HEK293 (cell line): Measurements from ENCODE around the gene METTL16.

ENCODE experiments used
- CTCF ChIA-PET: fragments of 350-600 bp; formaldehyde crosslinking; extraction: SDS; loops from one replicate; lab custom pipeline; 2021; ENCODE audit warnings: antibody characterized with exemption; lab: Yijun Ruan, JAX
- POLR2A ChIA-PET: fragments of 300-600 bp; formaldehyde crosslinking; extraction: SDS; loops from one replicate; lab custom pipeline; 2020; ENCODE audit warnings: antibody characterized with exemption, inconsistent platforms; lab: Yijun Ruan, JAX
- H3K27ac ChIP-seq: fragments of 200-500 bp; sonication (Bioruptor generic); 2 replicates; pipeline ENCODE4 v1.5.1; 2014; ENCODE audit warnings: low read depth, low read length, control low read depth, inconsistent platforms; ENCODE audit errors: extremely low read depth
- H3K36me3 ChIP-seq, 2 experiments: fragments of 200-500 bp in 1 of 2; sonication (Bioruptor generic) in 1 of 2; 1 replicate in 1 of 2; 2 replicates in 1 of 2; pipeline ENCODE4 v1.5.1; 2014 to 2017; ENCODE audit warnings: inconsistent platforms in 2 of 2, low read length in 2 of 2; ENCODE audit not compliant: control insufficient read depth in 2 of 2, insufficient read depth in 1 of 2
- H3K4me1 ChIP-seq: fragments of 200-500 bp; sonication (Bioruptor generic); 2 replicates; pipeline ENCODE4 v1.5.1; 2014; ENCODE audit warnings: mild to moderate bottlenecking, low read length, inconsistent platforms; ENCODE audit not compliant: control insufficient read depth, insufficient read depth
- H3K4me3 ChIP-seq: 2 replicates; pipeline ENCODE4 v1.5.1; 2011; ENCODE audit warnings: low read depth, mild to moderate bottlenecking, control low read depth, low read length, moderate library complexity
- H3K9me3 ChIP-seq: fragments of 200-500 bp; sonication (Bioruptor generic); 2 replicates; pipeline ENCODE4 v1.5.1; 2014; ENCODE audit warnings: low read depth, low read length, inconsistent platforms; ENCODE audit not compliant: control insufficient read depth, insufficient read depth
- HIC1 ChIP-seq: fragments of 450-650 bp; formaldehyde crosslinking; IDR thresholded peaks from 2 replicates; pipeline ENCODE4 v1.5.1; 2016; ENCODE audit warnings: missing biosample characterization, missing genetic modification characterization
- HOXA7 ChIP-seq: sonication (generic); formaldehyde crosslinking; IDR thresholded peaks from 2 replicates; pipeline ENCODE4 v1.8.1; 2022; ENCODE audit warnings: missing genetic modification reagents, borderline replicate concordance
- OSR2 ChIP-seq: fragments of 450-650 bp; formaldehyde crosslinking; IDR thresholded peaks from 2 replicates; pipeline ENCODE4 v1.5.1; 2016; ENCODE audit warnings: missing biosample characterization, missing genetic modification characterization
- SP7 ChIP-seq: fragments of 450-650 bp; formaldehyde crosslinking; IDR thresholded peaks from 2 replicates; pipeline ENCODE4 v1.5.1; 2016; ENCODE audit warnings: missing biosample characterization, missing genetic modification characterization
- ZBTB6 ChIP-seq: fragments of 450-650 bp; formaldehyde crosslinking; IDR thresholded peaks from 2 replicates; pipeline ENCODE4 v1.5.1; 2017; ENCODE audit warnings: missing biosample characterization, missing genetic modification characterization
- ZEB2 ChIP-seq: fragments of 450-650 bp; formaldehyde crosslinking; IDR thresholded peaks from 2 replicates; pipeline ENCODE4 v1.5.1; 2016; ENCODE audit warnings: missing biosample characterization, missing genetic modification characterization
- ZNF114 ChIP-seq: fragments of 450-650 bp; formaldehyde crosslinking; IDR thresholded peaks from 2 replicates; pipeline ENCODE4 v1.5.0; 2017; ENCODE audit warnings: missing biosample characterization, missing genetic modification characterization
- ZNF121 ChIP-seq: fragments of 450-650 bp; formaldehyde crosslinking; IDR thresholded peaks from 2 replicates; pipeline ENCODE4 v1.5.1; 2016; ENCODE audit warnings: missing biosample characterization, missing genetic modification characterization
- ZNF148 ChIP-seq: fragments of 450-650 bp; formaldehyde crosslinking; IDR thresholded peaks from 2 replicates; pipeline ENCODE4 v1.5.0; 2017; ENCODE audit warnings: missing biosample characterization, missing genetic modification characterization, borderline replicate concordance
- ZNF157 ChIP-seq: fragments of 450-650 bp; formaldehyde crosslinking; IDR thresholded peaks from 2 replicates; pipeline ENCODE4 v1.5.1; 2016; ENCODE audit warnings: missing biosample characterization, missing genetic modification characterization
- ZNF169 ChIP-seq: fragments of 450-650 bp; formaldehyde crosslinking; IDR thresholded peaks from 2 replicates; pipeline ENCODE4 v1.5.1; 2016; ENCODE audit warnings: missing biosample characterization, missing genetic modification characterization
- ZNF302 ChIP-seq: fragments of 450-650 bp; formaldehyde crosslinking; IDR thresholded peaks from 2 replicates; pipeline ENCODE4 v1.5.1; 2016; ENCODE audit warnings: missing biosample characterization, missing genetic modification characterization, low read depth
- ZNF341 ChIP-seq: fragments of 450-650 bp; formaldehyde crosslinking; IDR thresholded peaks from 2 replicates; pipeline ENCODE4; 2016; ENCODE audit warnings: low read depth, missing biosample characterization, missing genetic modification characterization
- ZNF362 ChIP-seq: fragments of 450-650 bp; formaldehyde crosslinking; IDR thresholded peaks from 2 replicates; pipeline ENCODE4 v1.5.1; 2016; ENCODE audit warnings: missing biosample characterization, missing genetic modification characterization
- ZNF501 ChIP-seq: fragments of 450-650 bp; formaldehyde crosslinking; IDR thresholded peaks from 2 replicates; pipeline ENCODE4 v1.5.1; 2016; ENCODE audit warnings: missing biosample characterization, missing genetic modification characterization
- ZNF530 ChIP-seq: fragments of 450-650 bp; formaldehyde crosslinking; IDR thresholded peaks from 2 replicates; pipeline ENCODE4 v1.5.1; 2016; ENCODE audit warnings: low read depth, missing biosample characterization, missing genetic modification characterization
- ZNF558 ChIP-seq: fragments of 450-650 bp; formaldehyde crosslinking; IDR thresholded peaks from 2 replicates; pipeline ENCODE4 v1.5.1; 2016; ENCODE audit warnings: missing biosample characterization, missing genetic modification characterization
- ZNF585B ChIP-seq: fragments of 450-650 bp; formaldehyde crosslinking; IDR thresholded peaks from 2 replicates; pipeline ENCODE4 v1.5.1; 2016; ENCODE audit warnings: missing biosample characterization, missing genetic modification characterization
- ZNF701 ChIP-seq: fragments of 450-650 bp; formaldehyde crosslinking; IDR thresholded peaks from 2 replicates; pipeline ENCODE4 v1.5.1; 2016; ENCODE audit warnings: missing biosample characterization, missing genetic modification characterization
- ZSCAN16 ChIP-seq: fragments of 450-650 bp; formaldehyde crosslinking; IDR thresholded peaks from 2 replicates; pipeline ENCODE4 v1.5.1; 2016; ENCODE audit warnings: missing biosample characterization, missing genetic modification characterization
- TF ChIP-seq, protein P1 (sequence below): fragments of 450-650 bp; formaldehyde crosslinking; IDR thresholded peaks from 2 replicates; pipeline ENCODE4 v1.5.1; 2016; ENCODE audit warnings: missing biosample characterization, missing genetic modification characterization
- TF ChIP-seq, protein P2 (sequence below): fragments of 450-650 bp; formaldehyde crosslinking; IDR thresholded peaks from 2 replicates; pipeline ENCODE4 v1.5.1; 2016; ENCODE audit warnings: missing biosample characterization, missing genetic modification characterization
- TF ChIP-seq, protein P3 (sequence below): fragments of 450-650 bp; IDR thresholded peaks from 2 replicates; pipeline ENCODE4 v1.5.1; 2018; ENCODE audit warnings: missing biosample characterization, missing genetic modification characterization

Gene METTL16

GRCh38 chr17:2453866-2454265 lies 57.8 kb downstream of the METTL16 start:
- ChIA-PET CTCF (no interaction called here), POLR2A (no interaction called here)
- H3K27ac ChIP-seq, result no peak overlapping the region
- H3K4me3 ChIP-seq, result no peak overlapping the region
- TF ChIP-seq ZNF169 (tag by site-specific recombination) (no peak), ZNF121 (tag by site-specific recombination) (no peak), ZNF558 (no peak), ZNF148 (no peak), ZEB2 (no peak), ZNF501 (tag by site-specific recombination) (no peak), HOXA7 (no peak), ZNF302 (no peak), ZSCAN16 (tag by site-specific recombination) (no peak), ZNF530 (tag by site-specific recombination) (no peak), ZBTB6 (tag by site-specific recombination) (no peak)
- TF ChIP-seq, protein P1, sequence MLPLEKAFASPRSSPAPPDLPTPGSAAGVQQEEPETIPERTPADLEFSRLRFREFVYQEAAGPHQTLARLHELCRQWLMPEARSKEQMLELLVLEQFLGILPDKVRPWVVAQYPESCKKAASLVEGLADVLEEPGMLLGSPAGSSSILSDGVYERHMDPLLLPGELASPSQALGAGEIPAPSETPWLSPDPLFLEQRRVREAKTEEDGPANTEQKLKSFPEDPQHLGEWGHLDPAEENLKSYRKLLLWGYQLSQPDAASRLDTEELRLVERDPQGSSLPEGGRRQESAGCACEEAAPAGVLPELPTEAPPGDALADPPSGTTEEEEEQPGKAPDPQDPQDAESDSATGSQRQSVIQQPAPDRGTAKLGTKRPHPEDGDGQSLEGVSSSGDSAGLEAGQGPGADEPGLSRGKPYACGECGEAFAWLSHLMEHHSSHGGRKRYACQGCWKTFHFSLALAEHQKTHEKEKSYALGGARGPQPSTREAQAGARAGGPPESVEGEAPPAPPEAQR (tag by site-specific recombination), result no peak
- H3K4me1 ChIP-seq, result no peaks in the 10 kb centered on the region
- H3K9me3 ChIP-seq, result no peaks in the 10 kb centered on the region
- H3K36me3 ChIP-seq, result peaks cover 16% of the 10 kb centered on the region in 2 experiments; a peak in 2 of 3 replicates

DNA sequence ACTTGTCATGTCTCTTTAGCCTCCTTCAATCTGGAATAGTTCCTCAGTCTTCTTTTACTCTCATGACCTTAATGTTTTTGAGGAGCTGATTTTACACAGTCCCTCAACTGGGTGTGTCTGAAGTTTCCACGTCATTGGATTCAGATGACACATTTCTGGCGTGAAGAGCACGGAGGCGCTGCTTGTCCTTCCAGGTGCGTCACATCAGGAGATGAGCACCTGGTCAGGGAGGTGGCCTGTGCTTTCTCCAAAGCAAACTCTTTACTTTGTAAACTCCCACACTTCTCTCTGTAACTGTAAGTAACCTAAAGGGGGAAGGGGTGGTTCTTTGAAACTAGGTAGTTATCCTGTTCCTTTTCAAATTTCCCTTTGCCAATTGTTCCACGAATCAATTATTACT lies 58.4 kb downstream of the METTL16 start:
- Histone ChIP-seq H3K36me3 (peaks cover 16% of the 10 kb centered on the region in 2 experiments; a peak in 2 of 3 replicates), H3K4me3 (no peak overlapping the region), H3K9me3 (no peaks in the 10 kb centered on the region), H3K27ac (no peak overlapping the region), H3K4me1 (no peaks in the 10 kb centered on the region)
- ChIA-PET CTCF (interaction anchor here (1.8 kb wide), 1 partner anchor 71 kb away, joined by 7 read pairs; no protein-coding TSS in a partner anchor), POLR2A (no interaction called here)
- TF ChIP-seq ZNF341 (no peak), ZNF148 (no peak), ZNF585B (tag by site-specific recombination) (no peak), ZNF362 (no peak), ZNF701 (tag by site-specific recombination) (no peak), OSR2 (no peak), HIC1 (tag by site-specific recombination) (no peak), ZNF114 (tag by site-specific recombination) (no peak), SP7 (tag by site-specific recombination) (no peak), ZNF157 (tag by site-specific recombination) (no peak), ZNF530 (tag by site-specific recombination) (no peak), ZNF121 (tag by site-specific recombination) (no peak)
- TF ChIP-seq, protein P2, sequence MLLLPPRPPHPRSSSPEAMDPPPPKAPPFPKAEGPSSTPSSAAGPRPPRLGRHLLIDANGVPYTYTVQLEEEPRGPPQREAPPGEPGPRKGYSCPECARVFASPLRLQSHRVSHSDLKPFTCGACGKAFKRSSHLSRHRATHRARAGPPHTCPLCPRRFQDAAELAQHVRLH (tag by site-specific recombination), result no peak
- TF ChIP-seq, protein P3, sequence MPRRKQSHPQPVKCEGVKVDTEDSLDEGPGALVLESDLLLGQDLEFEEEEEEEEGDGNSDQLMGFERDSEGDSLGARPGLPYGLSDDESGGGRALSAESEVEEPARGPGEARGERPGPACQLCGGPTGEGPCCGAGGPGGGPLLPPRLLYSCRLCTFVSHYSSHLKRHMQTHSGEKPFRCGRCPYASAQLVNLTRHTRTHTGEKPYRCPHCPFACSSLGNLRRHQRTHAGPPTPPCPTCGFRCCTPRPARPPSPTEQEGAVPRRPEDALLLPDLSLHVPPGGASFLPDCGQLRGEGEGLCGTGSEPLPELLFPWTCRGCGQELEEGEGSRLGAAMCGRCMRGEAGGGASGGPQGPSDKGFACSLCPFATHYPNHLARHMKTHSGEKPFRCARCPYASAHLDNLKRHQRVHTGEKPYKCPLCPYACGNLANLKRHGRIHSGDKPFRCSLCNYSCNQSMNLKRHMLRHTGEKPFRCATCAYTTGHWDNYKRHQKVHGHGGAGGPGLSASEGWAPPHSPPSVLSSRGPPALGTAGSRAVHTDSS (tag by site-specific recombination), result no peak
